Endothelial cell of umbilical vein (primary cell): Measurements from ENCODE around the gene FOXP1.

ENCODE experiments used
- CTCF ChIP-seq, 2 donors: IDR thresholded peaks; 1 replicate in 1 of 2; 2 replicates in 1 of 2; pipeline ENCODE4 v1.5.1; 2011; ENCODE audit warnings: low read length in 2 of 2, mild to moderate bottlenecking in 2 of 2, moderate library complexity in 2 of 2, control low read depth in 1 of 2, inconsistent platforms in 1 of 2, low read depth in 1 of 2; ENCODE audit not compliant: insufficient read depth in 1 of 2; ENCODE audit errors: extremely low read depth in 1 of 2
- EZH2 ChIP-seq: IDR thresholded peaks from 2 replicates; pipeline ENCODE4 v1.6.1; 2012; ENCODE audit warnings: borderline replicate concordance, low read depth, mild to moderate bottlenecking, moderate library complexity, low read length, inconsistent platforms; ENCODE audit not compliant: severe bottlenecking
- FOS ChIP-seq: IDR thresholded peaks from 2 replicates; pipeline ENCODE4 v1.6.1; 2011; ENCODE audit warnings: mild to moderate bottlenecking, low read length, moderate library complexity, borderline replicate concordance; ENCODE audit not compliant: insufficient read depth
- JUN ChIP-seq: IDR thresholded peaks from 2 replicates; pipeline ENCODE4 v1.6.1; 2011; ENCODE audit warnings: borderline replicate concordance, low read depth; ENCODE audit not compliant: insufficient read length, insufficient read depth
- POLR2A ChIP-seq: IDR thresholded peaks from 2 replicates; pipeline ENCODE4 v1.6.1; 2012; ENCODE audit warnings: low read depth, mild to moderate bottlenecking, control low read depth, low read length
- POLR2AphosphoS5 ChIP-seq: IDR thresholded peaks from 2 replicates; pipeline ENCODE4 v1.6.1; 2012; ENCODE audit warnings: low read depth, mild to moderate bottlenecking, control low read depth, low read length, moderate library complexity; ENCODE audit not compliant: insufficient read depth

GRCh38 chr3:70999730-71000129 is 583.8 kb downstream of the FOXP1 start:
- no peak for TF ChIP-seq EZH2
- TF ChIP-seq POLR2AphosphoS5 = peak; percentile 32
- no peak for TF ChIP-seq CTCF (IDR thresholded peaks at IDR 0.05; ENCODE audit: extremely low read depth in 1 of 2, insufficient read depth in 1 of 2, low read depth in 1 of 2, low read length in 2 of 2)
- no peak for TF ChIP-seq POLR2A
- TF ChIP-seq FOS = peak; percentile 92
- peak; percentile 59 for TF ChIP-seq JUN
